GM21360 (cell line): Measurements from ENCODE around the gene CDH2.

Source experiments
- ATAC-seq: cut with Tn5 transposase; IDR thresholded peaks from one replicate; pipeline ENCODE4 v1.9.1; 2021; ENCODE audit warnings: mild to moderate bottlenecking, moderate library complexity; ENCODE audit not compliant: unreplicated experiment

The CDH2 gene

DNA sequence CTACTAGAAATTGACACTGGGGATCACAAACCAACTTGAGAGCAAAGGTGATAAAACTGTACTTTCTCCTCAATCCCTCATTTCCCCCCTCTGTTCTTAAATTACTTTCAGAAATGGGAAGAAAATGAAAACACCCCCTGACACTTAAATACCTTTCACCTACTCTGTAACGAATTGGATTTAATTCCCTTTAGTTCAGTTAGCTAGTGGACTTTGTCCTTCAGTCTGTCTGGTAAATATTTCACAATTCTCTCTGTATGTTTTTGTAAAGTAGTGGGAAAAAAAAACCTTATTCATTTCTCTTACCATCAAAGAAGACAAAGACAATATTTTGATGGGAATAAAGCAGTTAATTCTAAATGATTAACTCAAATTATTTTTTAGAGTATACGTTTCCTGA is 85.7 kb downstream of the CDH2 start:
- ATAC-seq = no peak

GRCh38 chr18:28088477-28088876 is 88.5 kb downstream of the CDH2 start:
- no peak for ATAC-seq

GRCh38 chr18:28086670-28087552 is 90.0 kb downstream of the CDH2 start:
- ATAC-seq = no peak

- no peak for ATAC-seq
Measured at GRCh38 chr18:28081516-28081915, 95.4 kb downstream of the CDH2 start.

DNA sequence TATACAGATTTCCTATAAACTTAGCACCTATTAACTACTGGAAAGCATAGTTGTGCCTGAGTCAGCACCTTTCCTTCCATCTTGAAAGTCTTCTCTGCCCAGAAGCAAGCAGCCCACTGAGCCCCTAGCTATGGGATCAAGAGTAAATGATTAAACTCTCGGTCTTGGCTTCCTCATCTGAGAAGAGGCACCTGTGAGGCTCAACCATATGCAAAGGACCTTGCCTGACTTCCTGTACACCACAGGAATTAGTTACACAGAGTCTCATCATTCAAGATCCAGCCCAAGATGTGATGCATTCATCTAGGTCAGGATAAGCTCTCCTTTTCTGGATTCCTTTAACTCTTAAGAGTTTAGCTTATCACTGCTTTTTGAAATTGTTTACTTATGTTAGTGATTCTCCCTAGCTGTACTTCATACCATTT is 96.0 kb downstream of the CDH2 start:
- ATAC-seq = no peak

GRCh38 chr18:28079883-28080282 is 97.0 kb downstream of the CDH2 start:
- ATAC-seq = no peak

GRCh38 chr18:28078849-28079248 is 98.1 kb downstream of the CDH2 start:
- ATAC-seq = no peak

- ATAC-seq = no peak
Measured at GRCh38 chr18:28078298-28078697, 98.6 kb downstream of the CDH2 start.

- ATAC-seq = no peak
Measured at GRCh38 chr18:28075501-28075900, 101.4 kb downstream of the CDH2 start.

DNA sequence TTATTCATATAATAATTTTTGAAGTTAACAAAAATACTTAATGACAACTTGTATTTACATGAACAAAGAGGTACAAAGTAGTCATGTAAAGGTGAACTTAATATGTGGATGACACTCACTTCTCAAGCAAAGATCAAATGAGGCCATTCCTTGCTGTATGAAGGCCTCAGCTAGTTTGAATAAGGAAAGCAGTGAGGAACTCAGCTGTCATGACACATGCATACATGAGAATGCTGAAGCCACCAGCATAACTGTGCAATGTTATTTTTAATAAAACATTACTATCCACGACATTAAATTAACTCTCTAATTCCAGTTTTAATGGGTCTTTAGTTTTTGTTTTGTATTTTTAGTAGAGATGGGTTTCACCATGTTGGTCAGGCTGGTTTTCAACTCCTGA is 102.9 kb downstream of the CDH2 start:
- no peak for ATAC-seq

DNA sequence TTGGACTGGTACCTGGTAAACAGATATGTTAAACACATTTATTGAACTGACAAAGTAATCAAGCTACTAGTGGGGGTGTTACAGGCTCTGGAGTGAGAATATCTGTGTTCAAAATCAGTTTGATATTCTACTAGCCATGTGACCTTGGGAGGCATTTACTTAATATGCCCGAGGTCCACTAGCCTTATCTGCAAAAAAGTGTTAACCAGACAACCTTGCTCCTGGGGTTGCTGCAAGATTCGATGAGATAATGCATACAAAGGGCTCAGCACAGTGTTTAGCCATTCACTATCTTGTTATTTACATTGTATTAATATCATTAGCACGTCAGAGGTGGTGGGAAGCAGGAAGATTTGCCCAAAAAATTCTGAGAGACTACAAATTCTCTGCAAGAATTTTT is 103.3 kb downstream of the CDH2 start:
- no peak for ATAC-seq

GRCh38 chr18:28071199-28071598 is 105.7 kb downstream of the CDH2 start:
- ATAC-seq = no peak

- no peak for ATAC-seq
Measured at GRCh38 chr18:28068207-28068606, 108.7 kb downstream of the CDH2 start.

GRCh38 chr18:28067346-28067745 is 109.6 kb downstream of the CDH2 start:
- no peak for ATAC-seq

- ATAC-seq = no peak
Measured at GRCh38 chr18:28065793-28066186, 111.1 kb downstream of the CDH2 start.

- ATAC-seq = no peak
Measured at GRCh38 chr18:28065031-28065792, 111.7 kb downstream of the CDH2 start.

DNA sequence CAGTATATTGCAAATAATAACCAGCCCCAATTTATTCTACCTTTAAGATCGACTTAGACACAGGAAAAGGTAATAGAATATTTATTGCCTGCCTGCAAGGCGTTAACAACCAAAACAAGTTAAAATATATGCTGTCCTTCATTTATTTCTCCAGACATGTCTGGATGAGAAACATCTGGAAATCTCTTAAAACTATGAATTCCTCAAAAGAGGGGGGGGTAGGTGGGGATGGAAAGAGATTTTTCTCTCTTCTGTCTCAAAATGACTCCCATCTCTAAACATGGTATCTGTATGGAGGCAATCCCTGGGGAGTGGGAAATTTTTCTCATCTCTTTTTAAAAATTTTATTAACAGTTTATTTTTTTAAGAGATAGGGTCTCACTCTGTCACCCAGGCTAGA is 113.0 kb downstream of the CDH2 start:
- ATAC-seq = no peak

DNA sequence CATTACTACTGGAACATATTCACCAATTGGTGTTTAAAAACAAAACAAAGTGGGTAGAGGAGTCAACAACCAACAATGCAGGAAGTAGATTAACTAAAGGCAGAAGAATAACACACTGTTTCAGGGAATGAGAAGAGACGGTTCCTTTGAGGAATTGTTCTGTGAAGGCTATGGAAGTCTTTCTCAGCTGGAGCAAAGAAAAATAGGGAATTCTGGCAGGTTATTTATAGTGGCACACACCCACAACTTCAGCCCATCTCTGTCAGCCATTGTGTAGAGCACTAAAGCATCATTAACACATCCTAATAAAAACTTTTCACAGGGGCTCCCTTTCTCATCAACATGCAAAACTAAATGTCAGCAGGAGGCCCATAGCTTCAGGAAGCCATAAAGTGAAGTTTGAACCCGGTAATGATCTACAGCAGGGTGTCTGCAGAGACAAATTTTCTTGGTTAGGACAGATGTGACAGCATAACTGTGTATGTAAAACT is 113.6 kb downstream of the CDH2 start:
- ATAC-seq = no peak

DNA sequence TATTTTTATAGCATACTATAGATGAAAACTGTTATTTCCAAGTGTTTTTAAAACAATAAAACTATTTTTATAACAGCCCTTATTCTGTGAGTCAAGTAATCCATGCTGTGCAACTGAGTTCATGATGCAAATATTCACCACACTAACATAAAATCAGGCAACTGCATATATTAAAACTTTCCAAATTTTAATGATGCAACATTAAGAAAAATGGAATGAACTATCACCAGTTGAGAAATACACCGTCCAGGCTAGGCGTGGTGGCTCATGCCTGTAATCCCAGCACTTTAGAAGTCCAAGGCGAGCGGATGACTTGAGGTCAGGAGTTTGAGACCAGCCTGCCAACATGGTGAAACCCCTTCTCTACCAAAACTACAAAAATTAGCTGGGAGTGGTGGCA is 114.5 kb downstream of the CDH2 start:
- no peak for ATAC-seq

DNA sequence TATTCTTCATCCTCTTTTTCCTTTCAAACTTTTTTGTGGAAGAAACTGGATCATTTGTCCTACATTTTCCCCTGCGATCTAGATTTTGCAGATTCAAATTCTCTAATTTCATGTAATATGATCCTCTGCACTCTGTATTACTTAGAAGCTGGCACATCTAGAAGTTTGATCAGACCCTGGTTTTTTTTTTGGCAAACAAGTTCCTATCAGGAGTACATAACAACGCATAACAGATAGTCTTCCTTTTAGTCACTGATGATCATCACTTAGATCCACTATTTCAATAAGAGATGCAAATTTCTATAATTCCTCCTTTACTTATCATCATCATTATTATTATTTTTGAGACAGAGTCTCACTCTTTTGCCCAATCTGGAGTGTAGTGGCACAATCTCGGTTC is 117.1 kb downstream of the CDH2 start:
- no peak for ATAC-seq

- no peak for ATAC-seq
Measured at GRCh38 chr18:28050545-28050944, 126.4 kb downstream of the CDH2 start.

DNA sequence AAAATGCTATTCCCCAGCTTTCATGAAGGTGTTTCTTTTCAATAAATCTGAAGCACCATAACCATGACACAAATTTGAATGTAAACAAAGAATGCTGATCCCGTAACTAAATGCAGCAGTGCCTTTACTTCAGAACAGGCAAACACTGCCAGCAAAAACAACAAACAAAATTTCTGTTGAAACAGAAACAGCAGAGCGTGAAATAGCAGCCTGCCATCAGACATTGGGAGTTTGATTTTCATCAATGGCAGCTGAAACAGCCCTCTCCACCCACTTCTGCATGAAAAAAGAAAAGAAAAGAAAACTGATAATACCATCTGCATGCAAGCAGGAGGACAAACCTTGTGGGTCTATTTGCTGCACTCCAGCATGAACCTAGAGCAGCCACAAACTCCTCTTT is 128.3 kb downstream of the CDH2 start:
- no peak for ATAC-seq
